HEK293 (cell line): ENCODE measurements around the gene TNS3.

Experiments used
- CTCF ChIP-seq: fragments of 450-650 bp; formaldehyde crosslinking; IDR thresholded peaks from 2 replicates; pipeline ENCODE4 v1.5.1; 2016; ENCODE audit warnings: missing biosample characterization, missing genetic modification characterization
- ZNF274 ChIP-seq, 2 experiments: fragments of 200-500 bp in 1 of 2; fragments of 450-650 bp in 1 of 2; sonication (Bioruptor generic) in 1 of 2; formaldehyde crosslinking in 1 of 2; IDR thresholded peaks; 2 replicates each; pipeline versions ENCODE4 v1.5.1 to v1.6.1; 2014 to 2016; ENCODE audit warnings: borderline replicate concordance in 1 of 2, inconsistent platforms in 1 of 2, low read length in 1 of 2, missing biosample characterization in 1 of 2, missing genetic modification characterization in 1 of 2
- TF ChIP-seq, protein P1 (sequence below): fragments of 450-650 bp; formaldehyde crosslinking; IDR thresholded peaks from 2 replicates; pipeline ENCODE4 v1.5.1; 2016; ENCODE audit warnings: missing biosample characterization, missing genetic modification characterization

- TF ChIP-seq, protein P1, sequence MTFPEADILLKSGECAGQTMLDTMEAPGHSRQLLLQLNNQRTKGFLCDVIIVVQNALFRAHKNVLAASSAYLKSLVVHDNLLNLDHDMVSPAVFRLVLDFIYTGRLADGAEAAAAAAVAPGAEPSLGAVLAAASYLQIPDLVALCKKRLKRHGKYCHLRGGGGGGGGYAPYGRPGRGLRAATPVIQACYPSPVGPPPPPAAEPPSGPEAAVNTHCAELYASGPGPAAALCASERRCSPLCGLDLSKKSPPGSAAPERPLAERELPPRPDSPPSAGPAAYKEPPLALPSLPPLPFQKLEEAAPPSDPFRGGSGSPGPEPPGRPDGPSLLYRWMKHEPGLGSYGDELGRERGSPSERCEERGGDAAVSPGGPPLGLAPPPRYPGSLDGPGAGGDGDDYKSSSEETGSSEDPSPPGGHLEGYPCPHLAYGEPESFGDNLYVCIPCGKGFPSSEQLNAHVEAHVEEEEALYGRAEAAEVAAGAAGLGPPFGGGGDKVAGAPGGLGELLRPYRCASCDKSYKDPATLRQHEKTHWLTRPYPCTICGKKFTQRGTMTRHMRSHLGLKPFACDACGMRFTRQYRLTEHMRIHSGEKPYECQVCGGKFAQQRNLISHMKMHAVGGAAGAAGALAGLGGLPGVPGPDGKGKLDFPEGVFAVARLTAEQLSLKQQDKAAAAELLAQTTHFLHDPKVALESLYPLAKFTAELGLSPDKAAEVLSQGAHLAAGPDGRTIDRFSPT (tag by site-specific recombination): no peak
- TF ChIP-seq CTCF (tag by site-specific recombination) (no peak), ZNF274 (IDR thresholded peaks at IDR 0.05; ENCODE audit: low read length) (no peak), ZNF274 (tag by site-specific recombination; IDR thresholded peaks at IDR 0.05; ENCODE audit: borderline replicate concordance) (no peak)
These were observed 130.1 kb downstream of the TNS3 start for GRCh38 chr7:47451851-47452205.
